Stimulated activated CD4-positive, alpha-beta T cell treated with anti-CD3 and anti-CD28 coated beads, Interleukin-12 subunit alpha, Interleukin-12 subunit beta, amount 100 ng/mL, for 24 hours (primary cell): ENCODE results near the gene LYZL1.
"Not testable (repeated sequence)": the region's sequence is repeated elsewhere in the genome, so short reads cannot be mapped to it uniquely, and the experiment has no call there.

Experiments used
- DNase-seq, 2 experiments: peaks; one replicate each; pipeline ENCODE4 v3.0.0-alpha.2; 2020; ENCODE audit warnings: low read depth in 2 of 2

LYZL1 gene

DNA sequence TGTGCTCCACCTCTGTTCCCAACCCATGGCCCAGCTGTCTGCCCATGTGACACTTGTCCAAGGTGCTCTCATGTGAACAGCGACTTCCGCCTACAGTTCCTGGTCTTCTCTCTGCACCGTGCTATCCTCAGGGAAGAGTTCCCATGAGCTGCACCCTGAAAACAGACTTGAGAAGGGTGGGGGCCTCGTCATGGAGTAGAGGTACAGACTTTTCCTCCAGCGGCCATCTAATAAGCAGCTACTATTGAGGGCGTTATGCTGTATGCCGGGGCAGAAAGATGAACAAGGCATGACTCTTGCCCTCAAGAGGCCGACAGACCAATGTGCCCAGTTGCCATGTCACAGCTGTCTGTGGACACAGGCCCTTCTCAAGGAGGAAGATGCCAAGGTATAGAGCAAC lies 25.4 kb upstream of the LYZL1 start:
- no peak for DNase-seq

DNA sequence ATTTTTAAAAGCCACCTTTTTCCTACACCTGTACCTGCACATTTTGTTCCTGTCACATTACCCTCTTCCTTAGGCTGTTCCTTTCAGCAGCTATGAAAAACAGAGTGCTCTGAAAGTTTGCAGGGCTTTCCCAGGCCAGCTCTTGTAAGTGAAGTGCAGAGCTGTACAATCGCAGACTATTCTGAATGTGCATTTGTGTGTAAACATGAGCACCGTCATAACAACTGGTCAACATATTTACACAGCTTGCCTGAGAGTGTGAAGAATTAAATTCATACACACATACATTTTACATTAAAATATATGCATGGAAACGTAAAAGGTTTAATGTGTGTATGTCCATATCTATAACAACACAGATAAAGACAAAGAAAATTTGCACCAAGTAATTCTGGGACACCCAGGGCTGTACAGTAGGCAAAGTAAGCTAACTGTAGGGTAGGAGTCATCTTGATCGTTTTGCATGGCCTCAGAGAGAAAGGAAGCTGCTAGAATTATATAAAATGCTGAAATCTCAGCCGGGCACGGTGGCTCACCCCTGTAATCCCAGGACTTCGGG lies 23.6 kb upstream of the LYZL1 start:
- no peak for DNase-seq

DNA sequence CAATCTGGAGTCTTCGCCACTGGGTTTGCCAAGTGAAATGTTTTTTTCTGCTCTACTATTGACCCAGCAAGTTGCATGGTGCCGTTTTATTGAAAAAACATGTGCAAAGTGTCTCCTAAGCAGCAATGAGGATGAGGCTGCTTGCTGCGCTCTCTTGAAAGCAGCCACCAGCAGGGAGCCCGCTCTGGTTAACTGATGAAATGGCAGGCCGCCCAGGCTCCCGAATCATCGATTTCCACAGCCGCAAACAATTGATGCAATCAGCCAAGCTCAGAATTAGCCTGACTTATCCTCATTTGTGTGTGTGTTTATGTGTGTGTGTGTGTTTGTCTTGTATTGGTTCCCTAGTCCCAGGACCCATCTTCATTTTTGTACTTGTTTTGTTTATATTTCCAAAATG lies 22.2 kb upstream of the LYZL1 start:
- no peak for DNase-seq

DNA sequence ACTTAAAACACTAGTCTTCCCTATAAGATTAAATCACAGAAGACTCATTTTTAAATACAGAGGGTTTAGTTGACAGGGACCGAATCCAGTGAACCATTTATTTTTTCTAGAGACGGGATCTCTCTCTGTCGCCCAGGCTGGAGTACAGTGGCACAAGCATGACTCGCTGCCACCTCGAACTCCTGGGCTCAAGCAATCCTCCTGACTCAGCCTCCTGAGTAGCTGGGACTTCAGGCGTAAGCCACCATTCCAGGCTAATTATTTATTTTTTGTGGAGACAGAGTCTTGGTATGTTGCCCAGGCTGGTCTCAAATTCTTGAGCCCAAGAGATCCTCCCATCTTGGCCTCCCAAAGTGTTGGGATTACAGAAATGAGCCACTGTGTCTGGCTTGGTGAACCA lies 20.9 kb upstream of the LYZL1 start:
- DNase-seq = no peak

DNA sequence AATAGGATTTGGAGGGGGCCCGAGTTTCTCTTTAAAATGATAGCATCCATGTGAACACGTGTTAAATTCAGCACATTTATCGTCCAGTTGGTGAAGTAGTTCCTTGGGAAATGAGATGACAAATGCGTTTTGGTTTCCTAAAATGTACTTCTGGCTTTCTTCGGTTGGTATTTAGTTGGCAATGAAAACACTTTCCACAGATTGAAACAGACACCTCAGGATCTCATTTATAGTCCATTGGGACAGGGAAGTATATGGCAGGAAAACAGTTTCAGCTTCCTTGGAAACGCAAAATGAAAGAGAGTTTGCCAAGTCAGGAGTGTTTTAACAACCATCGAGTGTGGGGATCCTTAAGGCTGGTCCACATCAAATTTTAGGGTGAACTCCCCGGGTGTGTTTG lies 19.4 kb upstream of the LYZL1 start:
- no peak for DNase-seq

DNA sequence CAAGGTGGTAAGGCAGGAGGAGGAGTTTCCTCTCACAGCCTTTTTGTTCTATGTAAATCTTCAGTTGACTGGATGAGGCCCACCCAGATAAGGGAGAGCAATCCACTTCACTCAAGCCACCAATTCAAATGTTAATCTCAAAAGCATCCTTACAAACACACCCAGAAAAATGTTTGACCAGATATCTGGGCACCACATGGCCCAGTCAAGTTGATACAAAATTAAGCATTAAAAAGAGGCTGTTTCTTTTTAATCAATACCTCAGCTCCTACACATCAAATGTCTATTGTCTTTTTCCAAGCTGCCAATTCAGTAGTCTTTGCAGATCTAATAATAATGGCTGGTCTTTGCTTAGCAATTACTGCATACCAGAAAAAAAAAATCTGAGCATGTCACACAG lies 18.0 kb upstream of the LYZL1 start:
- no peak for DNase-seq

DNA sequence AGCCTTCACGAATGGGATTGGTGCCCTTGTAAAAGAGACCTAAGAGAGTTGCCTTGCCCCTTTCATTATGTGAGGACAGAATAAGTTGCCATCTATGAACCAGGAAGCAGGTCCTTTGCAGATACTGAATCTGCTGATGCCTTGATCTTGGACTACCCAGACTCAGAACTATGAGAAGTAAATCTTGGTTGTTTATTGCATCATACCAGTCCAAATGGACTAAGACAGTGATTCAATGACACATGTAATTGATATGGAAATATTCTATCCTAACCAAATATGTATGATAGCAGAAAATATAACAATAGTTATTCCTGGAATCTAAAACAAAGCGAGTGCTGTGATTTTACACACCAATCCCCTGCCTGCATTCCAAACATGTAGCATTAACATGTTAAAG lies 17.0 kb upstream of the LYZL1 start:
- no peak for DNase-seq

DNA sequence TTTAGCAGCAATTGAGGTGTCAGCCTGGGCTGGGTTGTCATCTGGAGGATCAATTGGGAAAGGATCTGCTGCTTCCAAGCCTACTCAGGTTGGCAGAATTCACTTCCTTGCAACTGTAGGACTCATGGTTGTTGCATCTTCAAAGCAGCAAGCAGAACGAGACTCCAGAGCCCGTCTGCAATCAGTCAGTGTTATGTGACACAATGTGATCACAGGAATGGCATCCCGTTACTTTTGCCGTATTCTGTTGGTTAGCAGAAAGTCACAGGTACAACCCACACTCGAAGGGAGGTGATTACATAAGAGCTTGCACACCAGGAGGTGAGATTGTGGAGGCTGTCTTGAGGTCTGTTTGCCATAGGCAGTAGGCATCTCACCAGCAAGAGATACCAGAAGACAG lies 15.4 kb upstream of the LYZL1 start:
- no peak for DNase-seq

DNA sequence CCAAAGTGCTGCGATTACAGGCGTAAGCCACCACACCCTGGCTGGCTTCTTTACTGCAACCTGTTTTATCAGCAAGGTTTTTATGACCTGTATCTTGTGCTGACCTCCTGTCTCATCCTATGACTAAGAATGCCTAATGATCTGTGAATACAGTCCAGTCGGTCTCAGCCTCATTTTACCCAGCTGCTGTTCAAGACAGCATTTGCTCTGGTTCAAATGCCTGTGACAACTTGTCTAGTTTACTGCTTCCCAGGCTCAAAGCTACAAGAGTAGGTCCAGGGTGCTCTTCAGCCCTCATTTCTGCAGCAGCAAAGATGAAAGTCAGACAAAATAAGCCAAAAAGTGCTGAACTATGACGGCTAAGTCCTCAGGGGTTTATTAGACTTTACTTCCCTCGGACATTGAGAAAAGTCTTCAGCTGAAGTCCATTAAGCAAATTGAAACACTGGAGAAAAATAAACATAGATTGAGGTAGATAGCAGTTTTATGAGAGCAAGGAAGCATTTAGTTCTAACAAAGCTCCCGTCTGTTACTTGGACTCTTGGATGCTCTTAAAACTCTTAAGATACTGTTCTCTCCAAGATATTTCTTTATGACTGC lies 12.5 kb upstream of the LYZL1 start:
- no peak for DNase-seq

DNA sequence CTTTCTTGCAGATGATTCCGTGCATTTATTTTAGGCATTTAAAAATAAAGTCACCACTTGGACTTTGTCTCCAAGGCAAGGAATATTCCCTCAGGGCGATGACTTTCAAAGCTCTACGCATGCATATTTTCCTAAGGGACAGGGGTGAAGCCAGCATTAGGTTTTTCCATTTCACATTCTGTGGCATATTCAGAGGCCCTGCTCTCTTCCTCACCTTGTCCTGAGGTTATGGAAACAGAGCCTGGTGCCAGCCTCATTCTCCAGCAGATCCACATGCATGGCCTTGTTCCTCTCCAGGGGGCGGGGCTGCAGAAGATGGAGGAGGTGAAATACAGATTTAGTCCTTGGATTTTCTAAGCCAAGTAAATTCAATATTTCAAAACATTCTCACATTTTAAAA lies 11.6 kb upstream of the LYZL1 start:
- no peak for DNase-seq

DNA sequence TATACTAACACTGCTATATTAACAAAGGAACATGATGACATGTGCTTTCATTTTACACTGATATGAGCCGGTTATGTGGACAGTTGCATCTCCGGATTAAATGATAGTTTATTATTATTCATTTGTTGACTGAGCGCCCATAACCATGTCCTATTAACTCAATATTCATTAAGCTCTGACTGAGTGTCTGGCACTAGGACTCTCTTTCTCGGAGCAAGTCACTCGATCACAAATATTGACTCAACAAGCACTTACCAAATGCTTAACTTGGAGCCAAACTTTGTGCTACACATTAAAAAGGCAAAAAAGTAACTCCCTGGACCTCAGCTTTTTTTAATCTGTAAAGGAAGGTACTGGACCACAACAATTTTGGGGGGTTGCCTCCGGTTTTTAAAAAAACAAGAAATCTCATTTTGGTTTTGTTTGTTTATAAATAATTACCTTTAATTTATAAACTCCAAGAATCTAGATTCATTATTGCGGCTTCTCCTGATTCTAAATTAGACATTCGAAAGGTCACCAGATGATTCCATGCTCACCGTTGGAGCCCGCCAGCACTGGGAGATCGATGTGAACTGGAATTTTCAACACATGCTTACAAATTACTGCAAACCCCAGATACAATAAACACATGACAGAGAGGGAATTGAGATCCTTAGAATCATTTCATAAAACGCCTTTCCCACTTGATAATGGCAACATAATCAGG lies 8.9 kb upstream of the LYZL1 start:
- no peak for DNase-seq

DNA sequence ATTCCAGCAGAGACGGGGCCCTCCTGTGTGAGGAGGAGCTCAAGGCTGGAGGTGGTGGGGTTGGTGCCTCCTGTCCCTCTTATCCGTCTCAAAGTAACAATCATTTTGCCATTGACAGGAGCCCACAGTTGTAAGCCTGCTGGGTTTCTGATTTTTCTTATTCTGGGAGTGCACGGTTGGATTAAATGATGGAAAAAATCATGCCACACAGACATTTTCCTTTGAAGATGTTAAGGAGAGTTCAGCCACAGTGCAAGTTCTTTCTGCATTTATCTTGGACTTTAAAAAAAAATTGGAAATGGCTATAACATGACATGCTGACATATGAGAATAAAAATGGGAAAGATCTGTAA lies 8.4 kb upstream of the LYZL1 start:
- no peak for DNase-seq

DNA sequence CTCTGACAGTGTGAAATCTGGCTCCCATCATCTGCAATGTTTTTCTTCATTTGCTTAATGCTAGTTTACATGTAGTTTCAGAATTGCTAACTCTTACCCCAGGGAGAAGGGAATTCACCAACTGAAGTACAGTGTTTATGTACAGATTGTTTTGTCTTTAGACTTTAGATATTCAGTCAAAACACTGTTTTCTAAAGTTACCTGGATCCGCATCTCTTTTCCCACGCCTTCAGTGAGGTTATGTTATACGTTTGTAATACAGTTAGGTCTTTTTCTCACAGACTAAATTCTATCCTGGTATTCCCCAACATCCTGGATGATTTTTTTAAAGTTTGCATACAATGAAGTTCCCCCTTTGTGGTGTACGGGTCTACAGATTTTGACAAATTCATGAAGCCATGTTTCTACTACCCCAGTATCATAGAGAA lies 3.2 kb upstream of the LYZL1 start:
- DNase-seq = no peak

DNA sequence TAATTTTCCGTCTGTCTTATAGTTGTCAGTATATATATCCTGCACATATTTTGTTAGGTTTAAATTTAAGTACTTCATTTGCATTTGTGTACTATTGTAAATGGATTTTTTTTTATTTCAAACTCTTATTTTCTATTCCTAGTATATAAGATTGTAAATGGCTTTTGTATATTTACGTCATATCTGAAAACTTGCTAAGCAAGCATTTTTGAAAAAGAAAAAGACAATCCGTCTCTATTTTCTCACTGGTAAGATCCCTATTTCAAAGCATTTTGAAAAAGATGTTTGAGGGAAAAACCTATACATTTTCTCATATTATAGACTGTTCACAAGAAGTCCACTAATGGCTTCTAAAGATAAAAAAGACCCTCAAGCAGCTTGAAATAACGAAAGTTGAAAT lies 1.2 kb upstream of the LYZL1 start:
- DNase-seq = no peak

DNA sequence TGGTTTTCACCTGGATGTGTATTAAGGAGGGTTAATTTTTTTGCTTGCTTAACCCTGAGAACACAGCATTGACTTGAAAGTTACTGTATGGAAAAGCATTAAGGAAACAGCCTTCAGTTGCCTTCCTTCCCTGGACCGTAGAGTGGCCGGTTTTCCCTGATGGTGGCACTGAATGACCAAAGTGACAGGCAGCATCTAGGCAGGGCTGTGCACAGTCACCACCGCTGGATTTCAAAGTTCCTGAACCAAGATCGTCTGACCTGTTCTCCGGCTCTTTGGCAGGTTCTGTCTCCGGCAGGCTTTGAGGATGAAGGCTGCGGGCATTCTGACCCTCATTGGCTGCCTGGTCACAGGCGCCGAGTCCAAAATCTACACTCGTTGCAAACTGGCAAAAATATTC lies 2.7 kb downstream of the LYZL1 start:
- not testable (repeated sequence) for DNase-seq

DNA sequence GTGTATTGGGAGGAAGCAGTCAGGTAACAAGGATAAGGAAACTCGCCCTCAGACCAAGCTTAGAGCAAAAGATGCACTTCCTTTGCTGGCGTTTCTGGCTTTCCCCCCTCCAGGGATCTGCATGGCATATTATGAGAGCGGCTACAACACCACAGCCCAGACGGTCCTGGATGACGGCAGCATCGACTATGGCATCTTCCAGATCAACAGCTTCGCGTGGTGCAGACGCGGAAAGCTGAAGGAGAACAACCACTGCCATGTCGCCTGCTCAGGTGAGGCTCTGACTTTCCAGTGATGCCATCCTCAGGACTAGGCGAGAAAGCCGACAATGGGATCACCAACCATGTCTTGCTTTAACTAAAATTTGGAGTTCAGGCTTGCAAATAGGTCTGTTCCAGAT lies 3.5 kb downstream of the LYZL1 start:
- not testable (repeated sequence) for DNase-seq

DNA sequence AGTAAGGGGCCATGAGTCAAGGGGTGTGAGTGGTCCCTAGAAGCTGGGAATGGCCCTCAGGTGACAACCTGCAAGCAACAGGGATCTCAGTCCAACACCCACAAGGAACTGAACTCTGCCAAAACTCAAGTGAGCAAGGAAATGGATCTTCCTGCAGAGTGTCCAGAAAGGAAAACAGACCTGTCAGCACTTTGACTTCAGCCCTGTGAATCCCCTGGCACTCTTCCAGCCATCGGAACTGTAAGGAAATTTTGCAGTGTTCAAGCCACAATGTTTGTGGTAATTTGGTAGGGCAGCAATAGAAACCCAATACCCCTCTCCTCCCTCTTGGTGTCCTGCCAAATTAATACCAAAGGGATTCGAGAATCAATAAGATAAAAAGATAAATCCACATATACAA lies 6.9 kb downstream of the LYZL1 start:
- no peak for DNase-seq

DNA sequence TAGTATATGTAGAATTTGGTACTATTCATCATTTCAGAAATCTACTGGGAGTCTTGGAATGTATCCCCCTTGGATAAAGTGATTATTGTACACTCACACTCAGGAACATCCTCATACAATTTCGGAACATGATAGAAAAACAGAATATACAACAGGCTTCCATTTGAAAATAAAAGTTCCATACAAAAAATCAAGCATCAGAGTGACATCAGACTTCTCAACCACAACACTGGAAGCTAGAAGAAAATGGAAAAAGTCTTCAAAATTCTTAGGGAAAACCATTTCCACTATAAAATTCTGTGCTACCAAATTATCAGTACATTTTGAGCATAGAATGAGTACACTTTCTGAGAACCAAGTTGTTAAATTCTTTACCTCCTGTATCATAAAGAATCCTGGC lies 8.8 kb downstream of the LYZL1 start:
- no peak for DNase-seq

DNA sequence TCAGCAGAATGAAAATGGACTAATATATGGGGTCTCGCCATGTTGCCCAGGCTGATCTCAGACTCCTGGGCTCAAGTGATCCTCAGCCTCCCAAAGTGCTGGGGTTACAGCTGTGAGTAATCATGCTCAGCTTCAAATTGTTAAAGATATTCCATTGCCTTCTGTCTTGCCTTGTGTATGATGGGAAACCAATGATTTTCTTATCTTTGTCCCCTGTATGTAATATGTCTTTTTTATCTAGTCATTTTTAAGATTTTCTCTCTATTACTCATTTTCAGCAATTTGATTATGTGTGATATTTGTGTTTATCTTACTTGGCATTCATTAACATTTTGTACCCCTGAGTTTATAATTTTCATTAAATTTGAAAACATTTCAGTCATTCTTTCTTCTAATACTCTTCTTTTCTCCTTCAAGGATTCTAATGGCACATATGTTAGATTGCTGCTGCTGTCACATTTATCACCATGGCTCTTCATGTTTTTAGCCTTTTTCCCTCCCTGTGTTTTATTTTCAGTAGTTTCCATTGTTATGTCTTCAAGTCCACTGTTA lies 12.6 kb downstream of the LYZL1 start:
- no peak for DNase-seq

DNA sequence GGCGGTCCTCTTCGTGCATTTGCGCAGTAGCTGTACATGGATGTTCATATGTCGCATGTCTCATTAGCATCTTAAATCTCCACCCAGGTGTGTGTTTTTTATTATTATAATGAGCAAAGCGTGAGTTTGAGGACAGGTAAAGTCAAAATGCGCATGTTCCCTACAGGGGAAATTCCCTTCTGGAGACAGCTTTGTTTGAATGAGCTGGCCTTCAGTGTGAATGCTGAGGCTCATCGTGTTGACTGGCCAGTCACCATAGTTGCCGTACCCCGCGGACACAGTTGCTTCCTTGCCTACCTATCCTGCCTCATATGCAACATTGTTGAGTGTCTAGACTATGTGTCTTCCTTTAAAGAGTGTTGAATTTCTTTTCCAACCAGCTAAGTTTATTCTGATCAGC lies 13.6 kb downstream of the LYZL1 start:
- DNase-seq = no peak

DNA sequence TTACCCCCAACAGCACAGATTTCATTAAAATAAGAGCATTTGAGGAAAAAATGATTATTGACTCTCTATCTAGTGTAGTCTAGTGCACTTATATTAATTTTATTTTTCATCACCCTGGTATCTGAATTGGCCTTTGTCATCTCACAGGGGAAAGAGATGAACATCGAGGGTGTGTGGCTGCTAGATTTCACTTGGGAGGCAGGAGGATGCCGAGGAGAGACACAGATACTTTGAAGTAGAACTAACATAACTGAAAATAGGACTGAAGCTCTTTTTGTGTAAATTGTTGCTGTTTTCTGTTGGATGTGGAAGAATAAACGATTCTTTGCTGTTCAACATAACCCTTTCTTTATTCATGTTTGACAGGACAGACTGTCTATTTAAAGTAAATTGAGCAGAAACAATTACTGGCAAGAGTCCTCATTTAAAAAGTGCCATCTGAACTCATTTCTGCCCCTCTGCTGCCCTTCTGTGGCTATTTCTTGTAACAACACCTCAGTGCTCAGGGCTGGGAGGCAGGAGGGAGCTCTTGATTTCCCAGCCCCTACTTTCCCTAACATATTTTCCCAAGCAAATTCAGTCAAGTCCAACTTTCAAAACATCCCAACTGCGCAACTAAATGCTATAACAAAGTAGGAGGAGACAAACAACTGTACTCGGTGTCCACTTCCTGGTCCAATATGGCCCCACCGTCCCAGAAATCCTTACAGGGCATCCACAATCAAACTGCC lies 15.6 kb downstream of the LYZL1 start:
- DNase-seq = peak in 1 of 2 experiments; percentile 15

DNA sequence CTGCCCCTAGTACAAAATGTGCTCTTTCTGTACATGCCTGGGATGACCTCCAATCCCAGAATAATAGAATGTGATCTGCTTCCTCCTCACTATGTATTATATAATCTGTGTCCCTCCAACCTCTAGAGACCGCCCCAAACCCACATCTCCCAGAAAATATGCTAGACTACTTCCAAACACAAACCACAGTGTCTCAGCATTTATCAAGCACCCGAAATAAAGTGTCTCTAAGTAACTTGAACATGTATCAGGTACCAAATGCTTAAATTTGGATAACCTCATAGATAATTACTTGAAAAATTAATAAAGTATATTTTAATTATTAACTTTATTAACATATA lies 16.1 kb downstream of the LYZL1 start:
- DNase-seq = no peak

DNA sequence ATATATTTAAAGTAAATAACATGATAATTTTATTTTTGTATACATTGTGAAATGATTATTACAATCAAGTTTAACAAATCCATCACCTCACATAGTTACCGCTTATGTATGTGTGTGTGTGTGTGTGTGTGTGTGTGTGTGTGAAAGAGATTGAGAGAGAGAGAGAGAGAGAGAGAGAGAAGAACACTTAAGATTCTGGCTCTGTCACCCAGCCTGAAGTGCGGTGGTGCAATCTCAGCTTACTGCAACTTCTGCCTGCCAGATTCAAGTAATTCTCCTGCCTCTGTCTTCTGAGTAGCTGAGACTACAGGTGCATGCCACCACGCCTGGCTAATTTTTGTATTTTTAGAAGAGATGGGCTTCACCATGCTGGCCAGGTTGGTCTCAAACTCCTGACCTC lies 17.8 kb downstream of the LYZL1 start:
- DNase-seq = no peak
